ENCODE results near the gene CTIF. TPM values are rescaled to one million over a fixed set of nuclear protein-coding genes. Genes with fewer than 3 reads are reported as not detected.
"Not testable (repeated sequence)": the region's sequence is repeated elsewhere in the genome, so short reads cannot be mapped to it uniquely, and the experiment has no call there.

The CTIF gene
- total RNA-seq, 1 experiment from 2014 or later, result 19.7 TPM

GRCh38 chr18:48706731-48707130, 167.9 kb downstream of the CTIF start:
- DNase-seq (ENCODE audit: low read depth), result no peak

GRCh38 chr18:48707636-48708296, 168.9 kb downstream of the CTIF start:
- no peak for DNase-seq (ENCODE audit: low read depth)

- no peak for DNase-seq (ENCODE audit: low read depth)
These were observed 170.0 kb downstream of the CTIF start for GRCh38 chr18:48708807-48709206.

GRCh38 chr18:48709371-48710062, 170.7 kb downstream of the CTIF start:
- no peak for DNase-seq (ENCODE audit: low read depth)

- peak; percentile 51 for DNase-seq (ENCODE audit: low read depth)
These were observed 173.0 kb downstream of the CTIF start for GRCh38 chr18:48711651-48712486.

- no peak for DNase-seq (ENCODE audit: low read depth)
These were observed 174.5 kb downstream of the CTIF start for GRCh38 chr18:48713309-48713708.

GRCh38 chr18:48714873-48715272, 176.0 kb downstream of the CTIF start:
- DNase-seq (ENCODE audit: low read depth), result no peak

- DNase-seq (ENCODE audit: low read depth), result no peak
These were observed 177.0 kb downstream of the CTIF start for GRCh38 chr18:48715711-48716361.

GRCh38 chr18:48717227-48717626, 178.4 kb downstream of the CTIF start:
- DNase-seq (ENCODE audit: low read depth), result not testable (repeated sequence)

- DNase-seq (ENCODE audit: low read depth), result no peak
These were observed 179.6 kb downstream of the CTIF start for GRCh38 chr18:48718251-48718959.

- DNase-seq (ENCODE audit: low read depth), result no peak
These were observed 180.6 kb downstream of the CTIF start for GRCh38 chr18:48719388-48719787.

- DNase-seq (ENCODE audit: low read depth), result peak; percentile 76
These were observed 181.3 kb downstream of the CTIF start for GRCh38 chr18:48719974-48720654.

- no peak for DNase-seq (ENCODE audit: low read depth)
These were observed 181.8 kb downstream of the CTIF start for GRCh38 chr18:48720655-48721025.

GRCh38 chr18:48721312-48721711, 182.5 kb downstream of the CTIF start:
- DNase-seq (ENCODE audit: low read depth), result no peak

- DNase-seq (ENCODE audit: low read depth), result no peak
These were observed 184.2 kb downstream of the CTIF start for GRCh38 chr18:48723016-48723415.

GRCh38 chr18:48723837-48724236, 185.0 kb downstream of the CTIF start:
- DNase-seq (ENCODE audit: low read depth), result no peak

GRCh38 chr18:48724442-48724841, 185.6 kb downstream of the CTIF start:
- no peak for DNase-seq (ENCODE audit: low read depth)

GRCh38 chr18:48724939-48725338, 186.1 kb downstream of the CTIF start:
- DNase-seq (ENCODE audit: low read depth), result no peak

- DNase-seq (ENCODE audit: low read depth), result no peak
These were observed 186.7 kb downstream of the CTIF start for GRCh38 chr18:48725562-48725961.

- DNase-seq (ENCODE audit: low read depth), result peak; percentile 22
These were observed 188.8 kb downstream of the CTIF start for GRCh38 chr18:48727681-48728080.

Data from M059J (cell line).